GM19438 (cell line): ENCODE data around the gene CREB3L2.

Experiments used
- ATAC-seq: cut with Tn5 transposase; IDR thresholded peaks from one replicate; pipeline ENCODE4 v1.9.1; 2021; ENCODE audit warnings: low read depth; ENCODE audit not compliant: unreplicated experiment

The CREB3L2 gene

DNA sequence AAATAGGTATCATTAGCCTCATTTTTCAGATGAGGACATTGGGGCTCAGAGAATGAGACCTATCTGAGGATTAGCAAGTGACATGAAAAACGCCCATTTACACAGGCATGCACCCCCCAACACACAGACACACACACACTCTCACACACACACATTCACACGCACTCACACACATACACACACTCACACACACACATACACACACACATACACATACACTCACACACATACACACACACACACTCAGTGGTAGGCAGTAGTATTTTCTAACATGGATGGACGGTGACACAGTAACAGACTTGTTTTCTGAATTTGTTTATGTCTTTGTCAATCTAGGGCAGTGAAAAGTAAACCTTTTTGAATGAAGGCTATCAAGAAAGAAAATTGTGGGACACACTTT lies 176.4 kb downstream of the CREB3L2 start:
- ATAC-seq = no peak
